Activated gamma-delta T cell treated with anti-CD3 and anti-CD28 coated beads, Interleukin-2, amount 50 U/mL, for 16 hours (primary cell): ENCODE results near the gene PLEKHB2.
"Not testable (repeated sequence)": the region's sequence is repeated elsewhere in the genome, so short reads cannot be mapped to it uniquely, and the experiment has no call there.

Source experiments
- DNase-seq: peaks from one replicate; pipeline ENCODE4 v3.0.0-alpha.2; 2020; ENCODE audit warnings: low read depth

The PLEKHB2 gene, protein sequence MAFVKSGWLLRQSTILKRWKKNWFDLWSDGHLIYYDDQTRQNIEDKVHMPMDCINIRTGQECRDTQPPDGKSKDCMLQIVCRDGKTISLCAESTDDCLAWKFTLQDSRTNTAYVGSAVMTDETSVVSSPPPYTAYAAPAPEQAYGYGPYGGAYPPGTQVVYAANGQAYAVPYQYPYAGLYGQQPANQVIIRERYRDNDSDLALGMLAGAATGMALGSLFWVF

GRCh38 chr2:131105156-131105949, at the start of gene PLEKHB2:
TSS of gene PLEKHB2 (plus strand) at chr2:131105336. CDS start at chr2:131120942, 15,606 bp downstream.
- DNase-seq, result peak; percentile 92

- no peak for DNase-seq
These were observed 48.8 kb upstream of the PLEKHB2 start for GRCh38 chr2:131056204-131056931.

- no peak for DNase-seq
These were observed 48.2 kb upstream of the PLEKHB2 start for GRCh38 chr2:131056932-131057287.

GRCh38 chr2:131058214-131058843, 46.8 kb upstream of the PLEKHB2 start:
- no peak for DNase-seq

DNA sequence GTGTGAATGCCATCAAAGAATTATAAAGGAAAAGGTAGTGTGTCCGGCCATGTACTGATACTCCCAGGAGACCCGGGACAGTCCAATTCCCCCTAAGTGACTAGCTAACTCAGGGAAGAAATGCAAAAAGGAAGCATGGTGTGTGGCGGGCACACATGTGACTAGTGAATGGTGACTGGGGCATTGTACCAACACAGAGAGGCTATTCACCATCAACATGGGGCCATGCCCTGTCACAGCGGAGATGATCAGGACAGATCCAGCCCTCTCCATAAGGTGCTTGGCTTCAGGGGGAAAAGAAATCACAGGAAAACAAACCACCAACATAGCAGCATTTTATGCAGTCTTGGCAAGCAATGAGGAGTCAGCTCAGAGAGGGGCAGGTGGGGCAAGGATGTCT, 46.2 kb upstream of the PLEKHB2 start:
- no peak for DNase-seq

DNA sequence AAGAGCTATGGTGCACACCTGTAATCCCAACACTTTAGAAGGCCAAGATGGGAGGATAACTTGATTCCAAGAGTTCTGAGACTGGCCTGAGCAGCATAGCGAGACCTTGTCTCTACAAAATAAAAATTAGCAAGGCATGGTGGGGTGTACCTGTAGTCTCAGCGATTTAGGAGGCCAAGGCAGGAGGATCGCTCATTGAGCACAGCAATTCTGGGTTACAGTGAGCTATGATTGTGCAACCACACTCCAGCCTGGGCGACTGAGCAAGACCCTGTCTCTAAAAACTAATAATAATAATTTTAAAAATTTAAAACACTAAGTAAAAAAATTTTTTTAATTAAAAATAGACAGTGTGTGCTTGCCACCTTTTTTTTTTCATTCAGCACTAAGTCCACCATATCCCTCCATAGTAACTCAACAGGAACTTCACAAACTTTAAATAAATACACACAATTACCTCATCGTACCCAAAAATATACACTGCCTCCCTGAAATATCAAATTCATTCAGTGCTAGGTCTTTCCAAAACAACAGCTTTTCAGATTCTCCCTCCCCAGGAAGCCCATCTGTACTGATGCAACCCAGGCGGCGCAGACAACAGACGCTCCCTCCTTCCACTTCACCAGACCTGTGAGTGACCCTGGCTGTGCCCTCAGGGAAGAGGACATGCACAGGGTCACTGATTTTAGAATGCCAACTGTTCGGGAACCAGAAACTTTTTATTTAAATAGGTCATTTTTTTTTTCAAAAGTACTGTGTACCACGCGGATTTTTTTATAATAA, 41.4 kb upstream of the PLEKHB2 start:
- DNase-seq, result no peak

DNA sequence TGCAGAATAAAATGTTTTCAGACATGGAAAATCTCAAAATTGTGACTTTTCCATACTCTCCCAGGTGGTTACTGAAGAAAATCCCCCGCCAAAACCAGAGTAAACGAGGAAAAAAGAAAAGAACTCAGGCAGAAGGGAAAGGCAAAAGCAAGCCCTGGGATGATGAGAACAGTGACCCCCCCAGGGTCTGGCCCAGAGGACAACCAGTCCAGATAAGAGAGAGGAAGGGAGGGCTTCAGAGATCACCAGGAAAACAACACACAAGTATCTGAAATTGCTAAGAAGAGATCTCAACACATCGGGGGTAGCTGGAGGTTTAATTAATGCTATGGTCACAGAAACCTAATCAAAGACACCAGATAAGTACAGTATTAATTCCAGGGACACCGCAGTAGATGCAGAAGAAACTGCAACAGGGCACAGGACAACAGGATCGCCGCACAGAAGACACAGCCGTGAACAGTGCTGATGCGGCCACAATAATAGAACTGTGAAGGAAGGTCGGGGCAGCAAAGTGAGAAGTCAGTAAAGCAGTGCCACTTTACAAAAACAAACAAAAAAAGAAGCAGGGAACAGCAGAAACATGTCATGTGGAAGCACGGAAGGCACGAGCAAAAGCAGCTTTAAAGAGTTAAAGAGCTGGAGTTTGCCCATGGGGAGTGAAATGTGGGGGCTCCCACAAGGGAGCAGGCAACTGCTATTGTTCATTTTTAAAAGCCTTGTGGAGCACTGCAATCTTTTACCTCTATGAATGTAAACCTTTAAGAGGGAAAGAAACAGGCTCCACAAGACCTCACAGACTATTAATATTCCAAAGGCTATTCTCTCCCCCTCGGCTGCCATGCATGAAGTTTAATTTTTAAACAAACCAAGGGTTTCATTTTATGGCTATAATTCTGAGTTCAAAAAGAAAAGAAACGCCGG, 40.3 kb upstream of the PLEKHB2 start:
- DNase-seq, result no peak

GRCh38 chr2:131067465-131068125, 37.5 kb upstream of the PLEKHB2 start:
- no peak for DNase-seq

DNA sequence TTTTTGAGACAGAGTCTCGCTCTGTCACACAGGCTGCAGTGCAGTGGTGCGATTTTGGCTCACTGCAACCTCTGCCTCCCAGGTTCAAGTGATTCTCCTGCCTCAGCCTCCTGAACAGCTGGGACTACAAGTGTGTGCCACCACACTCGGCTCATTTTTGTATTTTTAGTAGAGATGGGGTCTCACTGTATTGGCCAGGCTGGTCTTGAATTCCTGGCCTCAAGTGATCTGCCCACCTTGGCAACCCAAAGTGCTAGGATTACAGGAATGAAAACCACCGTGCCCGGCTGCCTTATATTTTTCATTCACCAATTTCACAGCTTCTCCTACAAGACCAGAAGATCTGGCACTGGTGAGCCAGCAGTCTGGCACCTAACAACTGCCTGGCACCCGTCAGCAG, 37.0 kb upstream of the PLEKHB2 start:
- not testable (repeated sequence) for DNase-seq

GRCh38 chr2:131075578-131075977, 29.6 kb upstream of the PLEKHB2 start:
- DNase-seq, result not testable (repeated sequence)

GRCh38 chr2:131076707-131077106, 28.4 kb upstream of the PLEKHB2 start:
- no peak for DNase-seq

DNA sequence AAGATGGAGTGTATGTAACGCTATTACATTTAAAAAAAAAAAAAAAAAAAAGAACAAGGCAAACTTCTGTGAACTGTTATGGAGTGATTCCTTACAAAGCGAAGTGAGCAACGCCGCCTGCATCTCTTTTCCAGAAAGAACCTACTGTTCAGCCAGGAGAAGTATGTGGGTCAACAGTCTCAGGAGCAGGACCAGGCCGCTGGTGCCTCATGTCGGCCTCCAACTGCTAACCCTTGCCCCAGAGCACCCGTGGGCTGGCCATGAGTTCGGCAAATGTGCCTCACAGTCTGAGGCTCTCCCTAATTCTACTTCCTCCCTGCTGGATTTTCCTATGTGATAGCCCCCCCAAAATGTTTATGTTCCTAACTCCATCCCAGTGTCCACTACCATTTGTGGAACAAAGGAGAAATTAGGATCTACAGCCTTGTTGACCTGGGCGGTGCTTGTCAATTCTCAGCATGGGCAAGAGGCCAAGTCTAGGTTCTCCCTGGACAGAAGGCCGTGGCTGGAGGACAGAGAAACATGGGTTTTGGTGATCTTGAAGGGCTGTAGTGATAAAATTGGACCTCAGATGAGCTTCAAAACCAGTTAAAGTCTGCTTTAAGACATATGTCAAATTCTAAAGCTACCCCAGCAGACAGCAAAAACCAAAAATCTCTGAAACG, 27.8 kb upstream of the PLEKHB2 start:
- no peak for DNase-seq

DNA sequence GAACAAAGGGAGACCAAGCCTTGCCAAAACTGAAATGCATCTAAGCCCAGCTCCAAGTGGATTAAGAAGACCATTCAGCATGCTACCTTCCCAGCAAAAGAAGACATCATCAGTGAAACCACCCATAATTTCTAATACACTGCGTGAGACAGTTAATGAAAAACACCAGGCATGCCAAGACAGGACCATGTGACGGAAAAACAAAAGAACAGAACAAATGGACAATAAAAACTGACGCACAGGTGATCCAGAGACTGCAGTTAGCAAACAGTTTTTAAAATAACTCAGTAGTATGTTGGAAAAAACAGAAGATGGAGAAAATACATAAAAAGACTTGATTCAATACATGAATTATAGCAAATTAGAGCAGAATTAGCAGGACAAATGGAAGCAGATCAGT, 27.2 kb upstream of the PLEKHB2 start:
- DNase-seq, result no peak

DNA sequence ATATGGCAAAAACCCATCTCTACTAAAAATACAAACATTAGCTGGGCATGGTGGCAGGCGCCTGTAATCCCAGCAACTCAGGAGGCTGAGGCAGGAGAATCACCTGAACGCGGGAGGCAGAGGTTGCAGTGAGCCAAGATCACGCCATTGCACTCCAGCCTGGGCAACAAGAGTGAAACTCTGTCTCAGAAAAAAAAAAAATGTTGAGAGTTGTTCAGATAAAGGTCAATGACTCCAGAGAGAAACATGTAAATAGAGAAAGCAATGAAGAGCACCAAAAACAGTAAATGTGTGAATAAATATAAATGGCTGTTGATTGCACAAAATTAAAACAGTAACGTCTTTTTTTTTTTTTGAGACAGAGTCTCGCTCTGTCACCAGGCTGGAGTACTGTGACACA, 25.2 kb upstream of the PLEKHB2 start:
- not testable (repeated sequence) for DNase-seq

- DNase-seq, result no peak
These were observed 23.9 kb upstream of the PLEKHB2 start for GRCh38 chr2:131081190-131081589.

DNA sequence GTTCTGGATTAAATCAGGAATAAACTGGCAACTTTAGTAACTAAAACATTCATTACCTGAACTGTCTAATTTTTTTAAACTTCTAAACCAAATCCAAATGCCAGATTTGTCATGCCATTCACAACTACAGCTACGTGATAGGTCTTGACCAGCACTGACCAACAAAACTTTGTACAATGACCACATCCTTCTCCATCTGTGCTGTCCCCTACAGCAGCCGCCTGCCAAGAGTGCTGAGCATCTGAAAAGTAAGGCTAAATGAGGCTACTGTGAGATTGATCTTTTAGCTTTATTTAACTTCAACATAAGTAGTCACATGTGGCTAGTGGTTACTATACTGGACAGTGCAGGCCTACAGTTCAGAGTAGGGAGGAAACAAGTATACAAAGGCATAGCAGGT, 19.5 kb upstream of the PLEKHB2 start:
- no peak for DNase-seq

DNA sequence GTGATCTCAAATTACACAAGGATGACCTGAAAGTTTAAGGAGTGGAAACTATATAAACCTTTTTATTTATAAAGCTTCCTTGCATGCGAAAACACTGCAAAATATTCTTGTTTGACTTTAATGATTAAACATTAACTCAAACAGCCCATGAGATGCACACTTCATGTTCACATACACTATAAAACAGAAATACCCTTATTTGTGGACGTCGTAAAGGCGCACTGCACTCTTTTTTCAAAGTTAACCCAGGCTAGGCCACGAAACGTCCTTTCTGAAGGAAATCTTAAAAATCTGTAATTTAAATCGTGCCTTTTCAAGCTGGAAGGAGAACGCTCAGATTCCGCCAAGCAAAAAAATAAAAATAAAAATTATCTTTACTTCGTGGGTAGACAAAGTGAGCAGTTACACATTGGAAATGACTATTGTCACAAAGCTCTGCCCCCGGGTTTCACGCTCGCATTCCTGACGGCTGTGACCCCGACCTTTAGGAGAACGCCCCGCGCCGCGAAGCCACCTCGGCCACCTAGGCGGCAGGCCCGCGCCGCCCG, 12.6 kb upstream of the PLEKHB2 start:
- no peak for DNase-seq

- peak; percentile 79 for DNase-seq
These were observed 12.0 kb upstream of the PLEKHB2 start, which contains the start of gene FAM168B for GRCh38 chr2:131093006-131093695. TSS of gene FAM168B (minus strand) at chr2:131093460. CDS start at chr2:131082646, 10,814 bp downstream.
